ENCODE data around the gene HPCAL1.

HPCAL1 gene

GRCh38 chr2:10344105-10345066 lies 41.7 kb downstream of the HPCAL1 start:
- in situ Hi-C loops (cut with HindIII; ENCODE audit: low sequenced_read_pairs) = no loop called here
- no peak overlapping the region for H3K4me3 ChIP-seq (ENCODE audit: low read depth, low read length)
- TF ChIP-seq, protein P1, sequence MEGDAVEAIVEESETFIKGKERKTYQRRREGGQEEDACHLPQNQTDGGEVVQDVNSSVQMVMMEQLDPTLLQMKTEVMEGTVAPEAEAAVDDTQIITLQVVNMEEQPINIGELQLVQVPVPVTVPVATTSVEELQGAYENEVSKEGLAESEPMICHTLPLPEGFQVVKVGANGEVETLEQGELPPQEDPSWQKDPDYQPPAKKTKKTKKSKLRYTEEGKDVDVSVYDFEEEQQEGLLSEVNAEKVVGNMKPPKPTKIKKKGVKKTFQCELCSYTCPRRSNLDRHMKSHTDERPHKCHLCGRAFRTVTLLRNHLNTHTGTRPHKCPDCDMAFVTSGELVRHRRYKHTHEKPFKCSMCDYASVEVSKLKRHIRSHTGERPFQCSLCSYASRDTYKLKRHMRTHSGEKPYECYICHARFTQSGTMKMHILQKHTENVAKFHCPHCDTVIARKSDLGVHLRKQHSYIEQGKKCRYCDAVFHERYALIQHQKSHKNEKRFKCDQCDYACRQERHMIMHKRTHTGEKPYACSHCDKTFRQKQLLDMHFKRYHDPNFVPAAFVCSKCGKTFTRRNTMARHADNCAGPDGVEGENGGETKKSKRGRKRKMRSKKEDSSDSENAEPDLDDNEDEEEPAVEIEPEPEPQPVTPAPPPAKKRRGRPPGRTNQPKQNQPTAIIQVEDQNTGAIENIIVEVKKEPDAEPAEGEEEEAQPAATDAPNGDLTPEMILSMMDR (IDR thresholded peaks at IDR 0.05; ENCODE audit: low read depth, low read length, missing control alignments) = no peak
- DNase-seq (ENCODE audit: low read depth) = no peak

DNA sequence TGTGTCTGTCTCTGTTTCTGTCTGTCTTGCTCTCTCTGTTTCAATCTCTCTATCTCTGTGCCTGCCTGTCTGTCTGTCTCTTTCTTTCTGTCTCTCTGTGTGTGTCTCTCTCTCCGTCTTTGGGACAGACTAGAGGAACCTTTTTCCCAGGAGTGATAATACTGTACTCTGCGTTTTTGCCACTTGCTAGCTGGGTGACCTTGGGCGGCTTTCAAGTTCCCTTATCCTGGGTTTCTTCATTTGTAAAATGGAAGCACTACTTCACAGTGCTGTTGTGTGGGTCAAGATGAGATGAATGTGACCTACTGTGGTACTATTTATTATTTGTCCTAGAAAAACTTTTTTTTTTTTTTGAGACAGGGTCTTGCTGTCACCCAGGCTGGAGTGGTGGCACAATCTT lies 42.4 kb downstream of the HPCAL1 start:
- in situ Hi-C loops (cut with HindIII; ENCODE audit: low sequenced_read_pairs) = no loop called here
- H3K4me3 ChIP-seq (ENCODE audit: low read depth, low read length) = no peak overlapping the region
- no peak for DNase-seq (ENCODE audit: low read depth)
- TF ChIP-seq, protein P1 (IDR thresholded peaks at IDR 0.05; ENCODE audit: low read depth, low read length, missing control alignments) = no peak

GRCh38 chr2:10345813-10346212 lies 43.1 kb downstream of the HPCAL1 start:
- no peak overlapping the region for H3K4me3 ChIP-seq (ENCODE audit: low read depth, low read length)
- DNase-seq (ENCODE audit: low read depth) = no peak
- TF ChIP-seq, protein P1 (IDR thresholded peaks at IDR 0.05; ENCODE audit: low read depth, low read length, missing control alignments) = no peak
- in situ Hi-C loops (cut with HindIII; ENCODE audit: low sequenced_read_pairs) = no loop called here

DNA sequence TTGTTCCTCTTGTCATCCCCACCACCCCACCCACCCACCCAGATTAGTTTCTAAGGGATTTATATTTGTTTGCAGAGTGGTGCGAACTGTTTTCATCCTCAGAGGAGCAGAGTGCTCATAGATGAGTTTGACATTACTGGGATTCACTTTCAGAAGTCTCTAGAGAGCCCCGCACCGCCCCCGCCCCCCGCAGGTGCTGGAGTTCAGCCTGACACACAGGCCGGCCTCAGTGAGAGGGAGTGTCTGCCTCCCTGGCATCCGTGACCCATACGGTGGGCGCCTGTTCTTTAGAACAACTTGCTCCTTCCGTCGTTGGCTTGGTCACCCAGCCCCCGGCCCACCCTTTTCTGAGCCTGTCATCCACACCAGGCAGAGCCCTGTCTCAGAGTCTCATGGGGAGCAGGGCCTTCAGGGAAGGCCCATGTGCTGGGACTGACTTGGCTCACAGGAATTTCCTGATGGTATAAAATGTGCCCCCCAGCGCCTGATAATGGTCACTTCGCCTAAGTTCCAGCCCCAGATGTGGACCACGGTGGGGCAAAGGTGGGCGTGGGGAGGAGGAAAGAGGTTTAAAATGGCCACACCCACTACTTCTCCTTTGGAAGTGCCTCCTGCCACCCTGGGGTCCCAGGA lies 44.3 kb downstream of the HPCAL1 start:
- in situ Hi-C loops (cut with HindIII; ENCODE audit: low sequenced_read_pairs) = no loop called here
- DNase-seq (ENCODE audit: low read depth) = no peak
- H3K4me3 ChIP-seq (ENCODE audit: low read depth, low read length) = no peak overlapping the region
- TF ChIP-seq, protein P1 (IDR thresholded peaks at IDR 0.05; ENCODE audit: low read depth, low read length, missing control alignments) = no peak

- no peak for DNase-seq (ENCODE audit: low read depth)
- in situ Hi-C loops (cut with HindIII; ENCODE audit: low sequenced_read_pairs) = no loop called here
- TF ChIP-seq, protein P1 (IDR thresholded peaks at IDR 0.05; ENCODE audit: low read depth, low read length, missing control alignments) = no peak
- no peak overlapping the region for H3K4me3 ChIP-seq (ENCODE audit: low read depth, low read length)
Observed at GRCh38 chr2:10347562-10347948, 44.9 kb downstream of the HPCAL1 start.

DNA sequence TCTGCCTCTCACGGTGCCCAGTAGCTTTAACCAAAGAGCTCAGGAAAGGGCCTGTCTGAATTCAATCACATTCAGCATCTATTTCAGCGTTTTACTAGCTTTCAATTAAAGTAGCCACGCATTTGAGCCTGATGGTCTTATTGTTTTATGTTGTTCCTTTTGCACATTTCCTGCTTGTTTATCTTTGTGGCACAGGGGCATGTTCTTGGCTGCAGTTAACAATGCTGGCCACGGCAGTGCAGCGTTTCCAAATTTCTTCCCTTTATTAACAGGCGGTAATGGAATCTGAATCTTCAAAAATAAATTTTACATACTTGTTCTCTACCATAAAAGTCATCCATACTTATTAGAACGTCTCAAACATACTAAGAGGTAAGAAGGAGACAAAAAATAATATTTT lies 46.2 kb downstream of the HPCAL1 start:
- no peak for DNase-seq (ENCODE audit: low read depth)
- in situ Hi-C loops (cut with HindIII; ENCODE audit: low sequenced_read_pairs) = no loop called here
- no peak overlapping the region for H3K4me3 ChIP-seq (ENCODE audit: low read depth, low read length)
- TF ChIP-seq, protein P1 (IDR thresholded peaks at IDR 0.05; ENCODE audit: low read depth, low read length, missing control alignments) = no peak

All from astrocyte of the cerebellum (primary cell).